GM23248 (cell line): ENCODE measurements around the gene ITGA4.

Source experiments
- EZH2 ChIP-seq: fragments of 200-600 bp; sonication (generic); IDR thresholded peaks from 2 replicates; pipeline ENCODE4 v1.6.1; 2018; ENCODE audit warnings: antibody characterized with exemption, mild to moderate bottlenecking; ENCODE audit not compliant: insufficient read depth, poor library complexity, severe bottlenecking
- EZH2phosphoT487 ChIP-seq: fragments of 200-600 bp; sonication (generic); IDR thresholded peaks from 2 replicates; pipeline ENCODE4 v1.6.1; 2018; ENCODE audit warnings: antibody characterized with exemption, moderate library complexity, mild to moderate bottlenecking, low read depth; ENCODE audit not compliant: insufficient read depth

DNA sequence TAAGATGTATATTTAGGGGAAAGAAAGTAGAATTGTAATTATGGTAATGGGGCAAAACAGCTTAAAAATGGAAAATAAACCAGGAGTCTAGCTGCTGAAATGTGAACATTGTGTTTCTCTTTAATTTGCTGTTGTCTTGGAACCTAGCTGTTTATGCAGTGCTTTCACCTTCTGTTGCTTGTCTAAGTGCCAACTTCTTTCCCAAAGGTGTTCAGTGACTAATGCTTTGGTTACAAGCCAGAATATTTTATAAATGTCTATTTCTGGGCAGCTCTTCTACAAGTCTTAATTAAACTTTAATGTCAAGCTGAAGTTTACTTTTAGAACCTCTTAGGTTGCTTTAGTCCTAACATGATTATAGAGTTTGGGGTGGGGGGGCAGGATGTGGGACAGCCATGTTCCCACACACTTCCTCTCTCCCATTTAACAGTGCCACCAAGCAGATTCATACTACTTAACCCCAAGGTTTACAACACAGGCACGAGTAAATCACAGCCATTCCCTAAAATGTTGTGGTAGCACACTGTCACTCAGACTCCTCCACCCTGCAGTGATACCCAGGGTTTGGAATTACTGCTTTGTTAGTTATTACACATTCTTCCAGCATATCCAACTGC lies 60.6 kb downstream of the ITGA4 start:
- TF ChIP-seq EZH2 (no peak), EZH2phosphoT487 (no peak)
